Spleen (tissue), 11 donors: ENCODE data around the gene GCNT3. TPM values are rescaled to one million over a fixed set of nuclear protein-coding genes. Genes with fewer than 3 reads are reported as not detected.
"Not testable (repeated sequence)": the region's sequence is repeated elsewhere in the genome, so short reads cannot be mapped to it uniquely, and the experiment has no call there.

ENCODE experiments used
- DNase-seq: peaks from one replicate; pipeline ENCODE4 v3.0.0-alpha.2; 2020
- H3K27ac ChIP-seq, 8 donors: fragments of 200-600 bp; sonication (generic) in 7 of 8; 1 replicate in 4 of 8; 2 replicates in 4 of 8; pipeline versions ENCODE4 v1.5.0 to v1.8.0; 2016 to 2021; ENCODE audit warnings: inconsistent platforms in 4 of 8, mild to moderate bottlenecking in 4 of 8, moderate library complexity in 1 of 8
- H3K27me3 ChIP-seq, 7 donors: fragments of 200-600 bp; sonication (generic) in 6 of 7; replicated peaks in 1 of 7; 1 replicate in 4 of 7; 2 replicates in 3 of 7; pipeline versions ENCODE4 v1.5.0 to v1.8.0; 2016 to 2021; ENCODE audit warnings: inconsistent platforms in 3 of 7, mild to moderate bottlenecking in 1 of 7
- H3K36me3 ChIP-seq, 6 donors: fragments of 200-600 bp; sonication (generic) in 5 of 6; 1 replicate in 4 of 6; 2 replicates in 2 of 6; pipeline versions ENCODE4 v1.5.0 to v1.8.0; 2016 to 2021; ENCODE audit warnings: inconsistent platforms in 2 of 6
- H3K4me1 ChIP-seq, 6 donors: fragments of 200-600 bp; sonication (generic) in 5 of 6; 1 replicate in 3 of 6; 2 replicates in 3 of 6; pipeline versions ENCODE4 v1.5.0 to v1.8.0; 2016 to 2021; ENCODE audit warnings: inconsistent platforms in 3 of 6
- H3K4me3 ChIP-seq, 8 donors: fragments of 200-600 bp; sonication (generic) in 7 of 8; 1 replicate in 4 of 8; 2 replicates in 4 of 8; pipeline versions ENCODE4 v1.5.0 to v1.8.0; 2016 to 2021; ENCODE audit warnings: inconsistent platforms in 4 of 8, mild to moderate bottlenecking in 4 of 8, moderate library complexity in 2 of 8
- H3K9me3 ChIP-seq, 8 donors: fragments of 200-600 bp; sonication (generic) in 7 of 8; 1 replicate in 4 of 8; 2 replicates in 4 of 8; pipeline versions ENCODE4 v1.5.0 to v1.8.0; 2016 to 2021; ENCODE audit warnings: inconsistent platforms in 4 of 8
- CTCF ChIP-seq, 11 experiments: fragments of 200-600 bp in 7 of 11; fragments of 450-650 bp in 4 of 11; sonication (generic) in 4 of 11; IDR thresholded peaks in 8 of 11; conservative IDR thresholded peaks in 3 of 11; 1 replicate in 7 of 11; 2 replicates in 4 of 11; pipeline versions ENCODE4 v1.4.0 to v1.8.0; 2016 to 2021; ENCODE audit warnings: antibody characterized with exemption in 11 of 11, inconsistent platforms in 4 of 11, mild to moderate bottlenecking in 1 of 11
- POLR2A ChIP-seq, 3 donors: fragments of 450-650 bp; IDR thresholded peaks; one replicate each; pipeline ENCODE4 v1.5.1; 2017; ENCODE audit warnings: antibody characterized with exemption in 3 of 3, mild to moderate bottlenecking in 1 of 3
- POLR2AphosphoS5 ChIP-seq, 3 donors: sonication (generic); formaldehyde crosslinking; IDR thresholded peaks; one replicate each; pipeline ENCODE4 v1.5.1; 2017; ENCODE audit warnings: antibody characterized with exemption in 3 of 3
- WGBS, 5 donors: extraction: QIAGEN DNeasy Blood & Tissue Kit in 3 of 5; methylation state at CpG; one replicate each; pipeline versions ENCODE4 v1.1.5 to v1.1.7; 2013 to 2018; 5-methylcytosine and 5-hydroxymethylcytosine counted together
- intact Hi-C: fragments of 100-400 bp; cut with DNase I; formaldehyde crosslinking; loops from one replicate; pipeline ENCODE4 v1.15.0; 2023; ENCODE audit warnings: low total_unique reads
- polyA plus RNA-seq, 3 donors: library from polyadenylated mRNA; stranded (reverse); fragments of 200-250 nt; gene quantifications; one replicate each; pipeline ENCODE4 v1.2.1, GENCODE V29; 2013
- total RNA-seq, 7 donors: library from RNA; depleted of rRNA in 3 of 7; stranded (reverse); fragments of >200 nt in 3 of 7; fragmentation: NEBNext Ultra II Directional in 4 of 7; extraction: Animal tissue kit (Norgen Biotek cat#: 25700) in 4 of 7; gene quantifications; one replicate each; pipeline versions ENCODE4 v1.1.0 to v1.2.1, GENCODE V29; 2016 to 2021
- donor health status: healthy with polysubstance abuse.
- donor health status: DM: no; HTN: no; CAD: no; lungs with moderate emphysema.
- donor health status: DM: no; HTN: no; CAD: no.
- donor health status: Bipolar disorder and iron deficiency.
- donor health status: healthy.
- donor health status: DM: no; HTN: no; CAD: no.
- donor health status: DM: yes; HTN: yes; CAD: no.

GCNT3 gene
- total and polyA plus RNA-seq, 10 donors, result 0.15 to 1.4 (median 0.25) TPM; not detected in 4

DNA sequence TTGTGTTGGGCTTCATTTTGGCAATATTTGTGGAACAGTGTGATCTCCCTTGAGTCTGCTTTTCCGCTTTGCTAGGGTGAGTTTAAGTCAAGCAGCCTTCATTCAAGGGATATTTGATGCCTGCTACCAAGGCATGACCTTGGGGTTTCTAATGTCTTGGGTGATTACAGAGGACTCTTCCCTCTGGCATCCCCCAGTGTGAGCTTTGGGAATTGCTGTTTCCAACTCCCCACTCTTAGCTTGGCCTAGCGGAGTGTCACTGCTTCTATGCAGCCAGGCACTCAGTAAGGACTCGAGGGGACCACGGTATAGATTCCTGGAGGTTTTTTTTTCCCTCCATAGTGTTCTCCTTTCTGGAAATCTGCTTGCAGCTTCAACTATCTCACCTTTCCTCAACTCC is 21.1 kb downstream of the GCNT3 start:
- 75 to 86% (median 80%) methylated on average over 4 of the region's 4 CpGs for WGBS, 5 donors
- no peaks in the 10 kb centered on the region for H3K4me1 ChIP-seq

DNA sequence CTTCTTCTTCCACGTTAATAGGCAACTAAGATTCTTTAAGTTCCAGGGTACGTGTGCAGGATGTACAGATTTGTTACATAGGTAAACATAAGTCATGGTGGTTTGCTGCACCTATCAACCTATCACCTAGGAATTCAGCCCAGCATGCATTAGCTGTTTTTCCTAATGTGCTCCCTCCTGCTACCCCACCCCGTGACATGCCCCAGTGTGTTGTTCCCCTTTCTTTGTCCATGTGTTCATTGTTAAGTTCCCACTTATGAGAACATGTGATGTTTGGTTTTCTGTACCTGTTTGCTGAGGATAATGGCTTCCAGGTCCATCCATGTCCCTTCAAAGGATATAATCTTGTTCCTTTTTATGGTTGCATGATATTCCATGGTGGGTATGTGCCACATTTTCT is 24.6 kb downstream of the GCNT3 start:
- WGBS, 5 donors, result 78 to 88% (median 86%) methylated on average over 3 of the region's 3 CpGs
- Histone ChIP-seq H3K4me1 (no peaks in the 10 kb centered on the region), H3K27ac (no peak overlapping the region), H3K9me3 (no peaks in the 10 kb centered on the region), H3K27me3 (no peaks in the 10 kb centered on the region), H3K4me3 (no peak overlapping the region), H3K36me3 (peaks cover 0 to 58% (median 25%) of the 10 kb centered on the region in 6 donors)
- TF ChIP-seq POLR2AphosphoS5 (IDR thresholded peaks at IDR 0.05) (no peak), CTCF (IDR thresholded peaks at IDR 0.05 in 8 of 11, conservative IDR thresholded peaks at IDR 0.05 in 3 of 11) (no peak), POLR2A (IDR thresholded peaks at IDR 0.05) (no peak)
- no peak for DNase-seq
- intact Hi-C loops, result no loop called here

More for the DNA sequence above, 21.1 kb downstream of the GCNT3 start:
- H3K4me3 ChIP-seq, result no peak overlapping the region
- DNase-seq, result no peak
- peaks cover 0 to 23% (median 6%) of the 10 kb centered on the region in 6 donors for H3K36me3 ChIP-seq
- intact Hi-C loops, result no loop called here
- H3K27ac ChIP-seq, result no peak overlapping the region
- H3K9me3 ChIP-seq, result no peaks in the 10 kb centered on the region
- no peaks in the 10 kb centered on the region for H3K27me3 ChIP-seq
- TF ChIP-seq CTCF (IDR thresholded peaks at IDR 0.05 in 8 of 11, conservative IDR thresholded peaks at IDR 0.05 in 3 of 11) (no peak), POLR2A (IDR thresholded peaks at IDR 0.05) (no peak), POLR2AphosphoS5 (IDR thresholded peaks at IDR 0.05) (no peak)

DNA sequence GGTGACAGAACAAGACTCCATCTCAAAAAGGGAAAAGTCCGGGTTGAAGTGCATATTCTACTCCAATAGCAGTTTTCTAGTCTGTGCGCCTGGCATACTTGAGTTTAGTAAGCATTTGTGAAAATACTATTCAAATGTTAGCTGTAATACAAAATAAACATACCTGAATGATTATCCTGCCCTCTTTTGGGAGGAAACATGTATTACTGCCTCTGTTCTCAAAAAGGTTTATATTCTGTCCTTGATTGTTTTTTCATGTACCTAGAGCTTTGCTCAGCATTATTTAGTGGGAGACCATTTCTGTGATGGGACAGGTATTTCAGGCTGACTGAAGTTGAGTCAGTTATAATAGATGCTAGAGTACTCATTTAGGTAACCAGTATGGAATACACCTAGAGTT is 25.9 kb downstream of the GCNT3 start:
- H3K27me3 ChIP-seq, H3K9me3 ChIP-seq, DNase-seq, H3K4me3 ChIP-seq, H3K27ac ChIP-seq, intact Hi-C loops, H3K4me1 ChIP-seq: not testable (repeated sequence)
- WGBS, 5 donors, result 96 to 100% (median 100%) methylated on average over 2 of the region's 2 CpGs
- H3K36me3 ChIP-seq, result peaks cover 0 to 69% (median 34%) of the 10 kb centered on the region in 6 donors

GRCh38 chr15:59642351-59642750 is 30.8 kb downstream of the GCNT3 start:
- TF ChIP-seq POLR2A (IDR thresholded peaks at IDR 0.05) (no peak), POLR2AphosphoS5 (IDR thresholded peaks at IDR 0.05) (no peak), CTCF (IDR thresholded peaks at IDR 0.05 in 8 of 11, conservative IDR thresholded peaks at IDR 0.05 in 3 of 11) (no peak)
- intact Hi-C loops, result no loop called here
- DNase-seq, result no peak
- Histone ChIP-seq H3K4me3 (no peak overlapping the region), H3K9me3 (no peaks in the 10 kb centered on the region), H3K4me1 (no peaks in the 10 kb centered on the region), H3K27ac (no peak overlapping the region), H3K27me3 (no peaks in the 10 kb centered on the region), H3K36me3 (peaks cover 0 to 97% (median 47%) of the 10 kb centered on the region in 6 donors)
- WGBS, 5 donors, result 77 to 89% (median 86%) methylated on average over 2 of the region's 2 CpGs

DNA sequence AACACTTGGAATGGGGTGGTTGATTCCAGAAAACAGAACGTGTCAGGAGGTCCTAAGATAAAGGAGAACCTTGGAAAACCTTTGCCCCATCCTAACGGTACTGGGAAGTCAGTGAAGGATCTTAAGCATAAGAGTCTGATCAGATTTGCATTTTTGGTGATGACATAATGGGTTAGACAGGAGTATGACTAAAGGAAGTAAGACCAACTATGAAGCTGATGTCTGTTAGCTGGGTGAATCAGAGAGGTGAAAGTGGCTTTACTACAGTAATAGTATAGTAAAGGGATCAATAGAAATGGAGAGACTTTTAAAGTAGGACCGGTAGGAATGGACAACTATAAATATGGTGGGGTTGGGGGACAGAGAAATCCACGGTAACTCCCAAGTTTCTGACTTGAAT is 33.2 kb downstream of the GCNT3 start:
- WGBS, 5 donors, result 82 to 89% (median 86%) methylated on average over 4 of the region's 4 CpGs
- no peaks in the 10 kb centered on the region for H3K27me3 ChIP-seq
- no peak for DNase-seq
- H3K27ac ChIP-seq, result no peak overlapping the region
- no peak for TF ChIP-seq POLR2A (IDR thresholded peaks at IDR 0.05)
- no peak for TF ChIP-seq POLR2AphosphoS5 (IDR thresholded peaks at IDR 0.05)
- TF ChIP-seq CTCF (IDR thresholded peaks at IDR 0.05 in 8 of 11, conservative IDR thresholded peaks at IDR 0.05 in 3 of 11), result no peak
- intact Hi-C loops, result no loop called here
- H3K9me3 ChIP-seq, result no peaks in the 10 kb centered on the region
- no peaks in the 10 kb centered on the region for H3K4me1 ChIP-seq
- H3K4me3 ChIP-seq, result no peak overlapping the region
- peaks cover 0 to 97% (median 46%) of the 10 kb centered on the region in 6 donors for H3K36me3 ChIP-seq

- 96 to 98% (median 97%) methylated on average over 9 of the region's 9 CpGs for WGBS, 5 donors
- intact Hi-C loops, H3K9me3 ChIP-seq, H3K27me3 ChIP-seq, H3K4me1 ChIP-seq, H3K27ac ChIP-seq, DNase-seq, H3K4me3 ChIP-seq: not testable (repeated sequence)
- peaks cover 0 to 97% (median 49%) of the 10 kb centered on the region in 6 donors for H3K36me3 ChIP-seq
Measured at GRCh38 chr15:59645812-59646211, 34.2 kb downstream of the GCNT3 start.
